ENCODE data around the gene ASCL1. TPM values are rescaled to one million over a fixed set of nuclear protein-coding genes. Genes with fewer than 3 reads are reported as not detected.

ASCL1 gene
- total and polyA plus RNA-seq, 10 of the 15 experiments (the other 5 are each of a cell fraction or from before 2014, with no cell fraction given) = 10.6 to 61.1 (median 20.5) TPM

- no peak for TF ChIP-seq ATF3 (IDR thresholded peaks at IDR 0.05; ENCODE audit: borderline replicate concordance, extremely low read depth, low read depth, low read length)
- no peak for TF ChIP-seq ZBTB40 (IDR thresholded peaks at IDR 0.05; ENCODE audit: borderline replicate concordance)
- no peak for TF ChIP-seq HDAC2 (IDR thresholded peaks at IDR 0.05)
- TF ChIP-seq SP1 (IDR thresholded peaks at IDR 0.05; ENCODE audit: low read depth, low read length) = no peak
- TF ChIP-seq RELA (IDR thresholded peaks at IDR 0.05; ENCODE audit: borderline replicate concordance, partially characterized antibody) = no peak
- TF ChIP-seq USF1 (IDR thresholded peaks at IDR 0.05; ENCODE audit: borderline replicate concordance, extremely low read length, insufficient read depth, low read depth, low read length) = no peak
These were observed 8.9 kb downstream of the ASCL1 start (continued) for GRCh38 chr12:102966200-102966863.
